GM21447 (cell line): Measurements from ENCODE around the gene WDR38.

Source experiments
- ATAC-seq: cut with Tn5 transposase; IDR thresholded peaks from one replicate; pipeline ENCODE4 v1.9.1; 2021; ENCODE audit not compliant: unreplicated experiment

The WDR38 gene

GRCh38 chr9:124852829-124853531 is at the start of gene WDR38:
Gene WDR38 (plus strand): TSS chr9:124853460. CDS start chr9:124853532, 72 bp downstream.
- peak; percentile 62 for ATAC-seq

GRCh38 chr9:124803911-124804310 is 49.3 kb upstream of the WDR38 start:
- ATAC-seq = no peak

- ATAC-seq = no peak
These were observed 48.1 kb upstream of the WDR38 start for GRCh38 chr9:124805186-124805585.

- no peak for ATAC-seq
These were observed 44.9 kb upstream of the WDR38 start for GRCh38 chr9:124808246-124808956.

GRCh38 chr9:124809211-124809610 is 44.0 kb upstream of the WDR38 start:
- ATAC-seq = no peak

- ATAC-seq = no peak
These were observed 43.3 kb upstream of the WDR38 start for GRCh38 chr9:124809741-124810500.

GRCh38 chr9:124810663-124811355 is 42.5 kb upstream of the WDR38 start:
- no peak for ATAC-seq

GRCh38 chr9:124812441-124812876 is 40.8 kb upstream of the WDR38 start:
- ATAC-seq = no peak

- no peak for ATAC-seq
These were observed 40.2 kb upstream of the WDR38 start for GRCh38 chr9:124813041-124813440.

- ATAC-seq = no peak
These were observed 39.6 kb upstream of the WDR38 start for GRCh38 chr9:124813501-124814163.

- ATAC-seq = no peak
These were observed 39.1 kb upstream of the WDR38 start for GRCh38 chr9:124814164-124814535.

GRCh38 chr9:124815601-124816000 is 37.7 kb upstream of the WDR38 start:
- no peak for ATAC-seq

- no peak for ATAC-seq
These were observed 34.6 kb upstream of the WDR38 start for GRCh38 chr9:124818431-124819281.

- ATAC-seq = no peak
These were observed 32.3 kb upstream of the WDR38 start for GRCh38 chr9:124820698-124821623.

- no peak for ATAC-seq
These were observed 24.5 kb upstream of the WDR38 start for GRCh38 chr9:124828489-124829333.

GRCh38 chr9:124829334-124829669 is 24.0 kb upstream of the WDR38 start:
- no peak for ATAC-seq

GRCh38 chr9:124830593-124830992 is 22.7 kb upstream of the WDR38 start:
- ATAC-seq = no peak
